IMR-90 (cell line): ENCODE measurements around the gene ERC2.

Experiments
- CEBPB ChIP-seq: IDR thresholded peaks from 2 replicates; pipeline ENCODE4 v1.6.1; 2012; ENCODE audit warnings: low read depth, low read length, improper control_type of control experiment
- CHD1 ChIP-seq: IDR thresholded peaks from 2 replicates; pipeline ENCODE4 v1.6.1; 2012; ENCODE audit warnings: low read depth, low read length, improper control_type of control experiment
- CTCF ChIP-seq: conservative IDR thresholded peaks from 2 replicates; pipeline ENCODE4 v1.5.1; 2012; ENCODE audit warnings: mild to moderate bottlenecking, low read depth, low read length, improper control_type of control experiment
- ELK1 ChIP-seq: fragments of 150-350 bp; IDR thresholded peaks from 2 replicates; pipeline ENCODE4 v1.6.1; 2016; ENCODE audit warnings: low read depth, mild to moderate bottlenecking, low read length, moderate library complexity, borderline replicate concordance
- MXI1 ChIP-seq: IDR thresholded peaks from 2 replicates; pipeline ENCODE4 v1.6.1; 2012; ENCODE audit warnings: low read depth, mild to moderate bottlenecking, low read length, moderate library complexity, borderline replicate concordance
- NFE2L2 ChIP-seq: fragments of 150-350 bp; IDR thresholded peaks from 2 replicates; pipeline ENCODE4 v1.6.1; 2016; ENCODE audit warnings: low read depth, mild to moderate bottlenecking, low read length
- POLR2A ChIP-seq: IDR thresholded peaks from 2 replicates; pipeline ENCODE4 v1.6.1; 2012; ENCODE audit warnings: mild to moderate bottlenecking, low read depth, low read length
- RAD21 ChIP-seq: IDR thresholded peaks from 2 replicates; pipeline ENCODE4 v1.6.1; 2012; ENCODE audit warnings: low read length, improper control_type of control experiment
- RCOR1 ChIP-seq: IDR thresholded peaks from 2 replicates; pipeline ENCODE4 v1.6.1; 2012; ENCODE audit warnings: mild to moderate bottlenecking, low read length, improper control_type of control experiment; ENCODE audit not compliant: insufficient replicate concordance
- RFX5 ChIP-seq: IDR thresholded peaks from 2 replicates; pipeline ENCODE4 v1.8.0; 2012; ENCODE audit warnings: low read depth, mild to moderate bottlenecking, low read length, moderate library complexity
- SMC3 ChIP-seq: fragments of 150-350 bp; IDR thresholded peaks from 2 replicates; pipeline ENCODE4 v1.6.1; 2016; ENCODE audit warnings: low read depth, mild to moderate bottlenecking, antibody characterized with exemption, low read length, moderate library complexity
- USF2 ChIP-seq: fragments of 150-350 bp; IDR thresholded peaks from 2 replicates; pipeline ENCODE4 v1.6.1; 2017; ENCODE audit warnings: mild to moderate bottlenecking, antibody characterized with exemption, low read length, low read depth

GRCh38 chr3:55984626-55985025 is 483.6 kb downstream of the ERC2 start:
- TF ChIP-seq SMC3 (no peak), RAD21 (no peak), CTCF (no peak), RFX5 (no peak), USF2 (no peak), POLR2A (no peak), RCOR1 (no peak), ELK1 (no peak), NFE2L2 (no peak), MXI1 (no peak), CEBPB (no peak), CHD1 (no peak)
